Brain microvascular endothelial cell (primary cell): ENCODE results near the gene BCL2L15.
"Not testable (repeated sequence)": the region's sequence is repeated elsewhere in the genome, so short reads cannot be mapped to it uniquely, and the experiment has no call there.

Source experiments
- DNase-seq: peaks from one replicate; pipeline ENCODE4 v3.0.0-alpha.2; 2020
- H3K27ac ChIP-seq: fragments of 250-450 bp; sonication (Bioruptor Pico); 2 replicates; pipeline ENCODE4 v1.5.1; 2020; ENCODE audit warnings: mild to moderate bottlenecking, moderate library complexity
- H3K27me3 ChIP-seq: fragments of 250-450 bp; sonication (Bioruptor Pico); replicated peaks from 2 replicates; pipeline ENCODE4 v1.5.1; 2020; ENCODE audit warnings: mild to moderate bottlenecking
- H3K36me3 ChIP-seq: fragments of 250-450 bp; sonication (Bioruptor Pico); replicated peaks from 2 replicates; pipeline ENCODE4 v1.5.1; 2020; ENCODE audit warnings: mild to moderate bottlenecking
- H3K4me3 ChIP-seq: 2 replicates; pipeline ENCODE4 v1.5.1; 2011; ENCODE audit warnings: low read depth, mild to moderate bottlenecking, control low read depth, low read length, moderate library complexity
- CTCF ChIP-seq: IDR thresholded peaks from 2 replicates; pipeline ENCODE4 v1.5.1; 2011; ENCODE audit warnings: low read depth, mild to moderate bottlenecking, moderate library complexity, low read length, control low read depth, inconsistent platforms; ENCODE audit errors: missing control alignments
- in situ Hi-C: cut with HindIII; loops from 2 replicates; pipeline ENCODE4 v1.10.0; 2017; ENCODE audit warnings: low sequenced_read_pairs, low pct_ligation_motif_present

The BCL2L15 gene

GRCh38 chr1:113856401-113856790 lies 31.0 kb downstream of the BCL2L15 start:
- no peak for TF ChIP-seq CTCF
- H3K27me3 ChIP-seq = no peaks in the 10 kb centered on the region
- H3K36me3 ChIP-seq = no peaks in the 10 kb centered on the region
- no peak for DNase-seq
- no peak overlapping the region for H3K27ac ChIP-seq
- H3K4me3 ChIP-seq = no peak overlapping the region
- in situ Hi-C loops = no loop called here

GRCh38 chr1:113855630-113856400 lies 31.6 kb downstream of the BCL2L15 start:
- H3K4me3 ChIP-seq = no peak overlapping the region
- H3K36me3 ChIP-seq = no peaks in the 10 kb centered on the region
- no peak for DNase-seq
- in situ Hi-C loops = no loop called here
- TF ChIP-seq CTCF = no peak
- H3K27ac ChIP-seq = no peak overlapping the region
- H3K27me3 ChIP-seq = no peaks in the 10 kb centered on the region

GRCh38 chr1:113854234-113854633 lies 33.1 kb downstream of the BCL2L15 start:
- Histone ChIP-seq H3K27me3 (no peaks in the 10 kb centered on the region), H3K4me3 (no peak overlapping the region), H3K36me3 (no peaks in the 10 kb centered on the region), H3K27ac (no peak overlapping the region)
- DNase-seq = no peak
- in situ Hi-C loops = no loop called here
- TF ChIP-seq CTCF = no peak

- H3K4me3 ChIP-seq, in situ Hi-C loops, H3K27ac ChIP-seq, H3K36me3 ChIP-seq, H3K27me3 ChIP-seq, DNase-seq: not testable (repeated sequence)
Observed at GRCh38 chr1:113852694-113853093, 34.7 kb downstream of the BCL2L15 start.

GRCh38 chr1:113850127-113850796 lies 37.1 kb downstream of the BCL2L15 start:
- H3K4me3 ChIP-seq = no peak overlapping the region
- no peak for TF ChIP-seq CTCF
- in situ Hi-C loops = no loop called here
- DNase-seq = no peak
- no peaks in the 10 kb centered on the region for H3K27me3 ChIP-seq
- no peak overlapping the region for H3K27ac ChIP-seq
- no peaks in the 10 kb centered on the region for H3K36me3 ChIP-seq

GRCh38 chr1:113849072-113849471 lies 38.3 kb downstream of the BCL2L15 start:
- in situ Hi-C loops = no loop called here
- no peak overlapping the region for H3K4me3 ChIP-seq
- no peak overlapping the region for H3K27ac ChIP-seq
- no peaks in the 10 kb centered on the region for H3K36me3 ChIP-seq
- no peak for DNase-seq
- H3K27me3 ChIP-seq = no peaks in the 10 kb centered on the region
- no peak for TF ChIP-seq CTCF
